ENCODE data around the gene AGAP5. TPM values are rescaled to one million over a fixed set of nuclear protein-coding genes. Genes with fewer than 3 reads are reported as not detected.
"Not testable (repeated sequence)": the region's sequence is repeated elsewhere in the genome, so short reads cannot be mapped to it uniquely, and the experiment has no call there.

AGAP5 gene
- total RNA-seq, 1 donor from 2014 or later: 1.0 TPM

DNA sequence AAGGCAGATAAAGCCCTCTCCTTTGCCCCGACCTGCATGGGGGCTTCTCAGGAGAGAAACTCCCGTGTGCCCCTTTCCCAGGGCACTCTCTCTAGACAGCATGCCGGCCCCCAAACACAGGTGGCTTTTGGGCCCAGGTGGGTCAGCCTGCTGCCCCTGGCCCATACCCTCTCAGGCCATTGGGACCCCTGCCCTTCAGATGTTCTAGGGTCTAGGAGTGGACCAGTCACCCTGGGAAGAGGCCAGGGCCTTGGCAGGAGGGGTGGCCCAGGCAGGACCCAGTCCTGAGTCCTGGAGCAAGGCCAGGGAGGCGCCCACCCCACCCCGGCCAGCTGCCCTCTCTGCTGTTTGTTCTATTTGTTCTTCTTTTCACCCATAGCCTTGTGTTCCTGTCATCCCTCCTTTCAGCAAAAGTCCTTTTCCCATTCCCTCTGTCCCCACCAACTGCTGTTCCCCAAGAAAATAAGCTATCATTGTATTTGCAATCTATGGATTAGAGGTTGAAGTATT, 36.9 kb upstream of the AGAP5 start:
- no peak overlapping the region for H3K4me3 ChIP-seq (ENCODE audit: low read depth, low read length)
- TF ChIP-seq, protein P1, sequence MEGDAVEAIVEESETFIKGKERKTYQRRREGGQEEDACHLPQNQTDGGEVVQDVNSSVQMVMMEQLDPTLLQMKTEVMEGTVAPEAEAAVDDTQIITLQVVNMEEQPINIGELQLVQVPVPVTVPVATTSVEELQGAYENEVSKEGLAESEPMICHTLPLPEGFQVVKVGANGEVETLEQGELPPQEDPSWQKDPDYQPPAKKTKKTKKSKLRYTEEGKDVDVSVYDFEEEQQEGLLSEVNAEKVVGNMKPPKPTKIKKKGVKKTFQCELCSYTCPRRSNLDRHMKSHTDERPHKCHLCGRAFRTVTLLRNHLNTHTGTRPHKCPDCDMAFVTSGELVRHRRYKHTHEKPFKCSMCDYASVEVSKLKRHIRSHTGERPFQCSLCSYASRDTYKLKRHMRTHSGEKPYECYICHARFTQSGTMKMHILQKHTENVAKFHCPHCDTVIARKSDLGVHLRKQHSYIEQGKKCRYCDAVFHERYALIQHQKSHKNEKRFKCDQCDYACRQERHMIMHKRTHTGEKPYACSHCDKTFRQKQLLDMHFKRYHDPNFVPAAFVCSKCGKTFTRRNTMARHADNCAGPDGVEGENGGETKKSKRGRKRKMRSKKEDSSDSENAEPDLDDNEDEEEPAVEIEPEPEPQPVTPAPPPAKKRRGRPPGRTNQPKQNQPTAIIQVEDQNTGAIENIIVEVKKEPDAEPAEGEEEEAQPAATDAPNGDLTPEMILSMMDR (conservative IDR thresholded peaks at IDR 0.05; ENCODE audit: low read depth, low read length): no peak
- no peak for DNase-seq (ENCODE audit: low read depth)

DNA sequence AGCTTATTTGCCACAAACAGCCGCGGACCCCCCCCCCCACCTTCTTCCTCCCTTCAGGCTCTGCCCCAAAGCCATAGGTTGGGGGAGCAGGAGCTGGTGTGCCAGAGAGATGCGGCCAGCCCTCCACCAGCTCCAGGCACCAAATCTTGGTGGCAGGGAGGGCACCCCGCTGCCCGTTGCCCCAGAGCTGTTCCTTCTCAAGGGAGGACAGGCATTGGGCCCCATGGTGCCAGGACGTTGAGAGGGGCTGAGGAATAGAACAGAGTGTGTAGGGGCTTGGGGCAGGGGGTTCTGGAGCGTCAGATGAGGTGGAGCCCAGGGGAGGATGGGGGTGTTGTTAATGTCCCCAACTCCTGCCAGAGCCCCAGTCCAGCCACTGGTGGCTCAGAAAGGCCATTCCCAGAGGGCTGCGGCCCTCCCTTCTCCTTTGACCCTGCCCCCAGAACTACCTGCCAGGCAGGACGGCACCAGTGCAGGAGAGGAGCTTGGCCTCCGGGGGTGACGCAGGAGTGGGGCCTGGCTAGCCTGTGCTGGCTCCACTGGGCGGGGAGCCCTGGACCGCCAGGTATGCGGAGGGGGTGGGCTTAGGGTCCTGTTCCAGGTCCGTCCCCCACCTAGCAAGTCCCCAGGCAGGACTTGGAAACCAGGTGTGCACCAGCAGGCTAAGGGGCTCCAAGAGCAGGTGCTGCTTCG, 36.3 kb upstream of the AGAP5 start:
- no peak for DNase-seq (ENCODE audit: low read depth)
- TF ChIP-seq, protein P1 (conservative IDR thresholded peaks at IDR 0.05; ENCODE audit: low read depth, low read length): no peak
- no peak overlapping the region for H3K4me3 ChIP-seq (ENCODE audit: low read depth, low read length)

DNA sequence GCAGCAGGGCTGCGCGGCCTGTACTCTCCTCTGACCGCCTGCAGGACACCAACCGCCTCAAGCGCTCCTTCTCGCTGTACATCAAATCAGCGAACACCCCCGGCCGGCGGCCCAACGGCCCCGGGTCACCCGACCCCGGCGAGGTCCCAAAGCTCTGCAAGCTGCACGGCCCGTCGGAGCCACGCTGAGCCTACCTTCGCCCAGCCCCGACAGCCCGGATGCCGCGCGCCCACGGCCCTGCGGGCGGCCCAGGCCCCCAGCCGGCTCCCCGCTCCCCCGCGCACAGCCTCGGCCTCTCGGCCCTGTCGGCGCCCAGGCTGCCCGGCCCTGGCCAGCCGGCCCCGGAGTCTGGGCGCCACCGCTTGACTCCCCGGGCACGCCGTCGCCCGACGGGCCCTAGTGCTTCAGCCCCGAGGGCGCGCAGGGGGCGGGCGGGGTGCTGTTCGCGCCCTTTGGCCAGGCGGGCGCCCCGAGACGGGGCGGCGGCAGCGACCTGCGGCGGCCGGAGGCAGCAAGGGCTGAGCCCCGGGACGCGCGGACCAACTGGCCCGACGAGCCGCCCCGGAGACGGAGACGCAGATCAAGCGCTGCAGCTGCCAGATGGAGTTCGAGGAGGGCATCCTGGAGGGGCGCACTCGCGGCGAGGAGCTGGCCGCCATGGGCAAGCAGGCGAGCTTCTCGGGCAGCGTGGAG, 35.2 kb upstream of the AGAP5 start:
- DNase-seq (ENCODE audit: low read depth): no peak
- H3K4me3 ChIP-seq (ENCODE audit: low read depth, low read length): no peak overlapping the region
- TF ChIP-seq, protein P1 (conservative IDR thresholded peaks at IDR 0.05; ENCODE audit: low read depth, low read length): no peak

DNA sequence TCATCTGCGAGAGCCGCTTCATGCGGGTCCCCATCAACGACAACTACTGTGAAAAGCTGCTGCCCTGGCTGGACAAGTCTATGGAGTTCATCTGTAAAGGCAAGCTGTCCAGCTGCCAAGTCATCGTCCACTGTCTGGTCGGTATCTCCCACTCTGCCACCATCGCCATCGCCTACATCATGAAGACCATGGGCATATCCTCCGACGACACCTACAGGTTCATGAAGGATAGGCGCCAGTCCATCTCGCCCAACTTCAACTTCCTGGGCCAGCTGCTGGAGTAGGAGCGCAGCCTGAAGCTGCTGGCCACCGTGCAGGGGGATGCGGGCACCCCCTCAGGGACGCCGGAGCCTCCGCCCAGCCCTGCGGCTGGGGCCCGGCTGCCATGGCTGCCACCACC, 34.5 kb upstream of the AGAP5 start:
- H3K4me3 ChIP-seq (ENCODE audit: low read depth, low read length): no peak overlapping the region
- TF ChIP-seq, protein P1 (conservative IDR thresholded peaks at IDR 0.05; ENCODE audit: low read depth, low read length): no peak
- DNase-seq (ENCODE audit: low read depth): no peak

DNA sequence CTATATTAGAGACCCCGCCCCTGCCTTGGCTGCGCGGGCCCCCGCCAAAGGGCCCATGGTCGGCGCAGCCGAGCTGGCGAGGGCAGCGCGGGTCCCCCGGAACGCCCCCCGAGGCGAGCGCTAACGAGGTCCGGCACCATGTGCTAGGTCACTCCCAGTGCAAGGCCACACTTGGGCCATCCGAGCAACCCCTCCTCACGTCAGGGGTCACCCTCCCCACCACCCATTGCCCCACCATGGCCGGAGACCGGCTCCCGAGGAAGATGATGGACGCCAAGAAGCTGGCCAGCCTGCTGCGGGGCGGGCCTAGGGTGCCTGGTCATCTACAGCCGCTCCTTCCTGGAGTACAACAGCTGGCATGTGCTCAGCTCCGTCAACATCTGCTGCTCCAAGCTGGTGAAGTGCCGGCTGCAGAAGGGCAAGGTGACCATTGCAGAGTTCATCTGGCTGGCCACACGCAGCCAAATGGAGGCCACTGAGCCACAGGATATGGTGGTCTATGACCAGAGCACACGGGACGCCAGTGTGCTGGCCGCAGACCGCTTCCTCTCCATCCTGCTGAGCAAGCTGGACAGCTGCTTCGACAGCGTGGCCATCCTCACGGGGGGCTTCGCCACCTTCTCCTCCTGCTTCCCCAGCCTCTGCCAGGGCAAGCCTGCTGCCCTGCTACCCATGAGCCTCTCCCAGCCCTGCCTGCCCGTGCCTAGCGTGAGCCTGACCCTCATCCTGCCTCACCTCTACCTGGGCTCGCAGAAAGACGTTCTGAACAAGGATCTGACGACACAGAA, 33.9 kb upstream of the AGAP5 start:
- peak overlapping the region; percentile 99 for H3K4me3 ChIP-seq (ENCODE audit: low read depth, low read length)
- TF ChIP-seq, protein P1 (conservative IDR thresholded peaks at IDR 0.05; ENCODE audit: low read depth, low read length): no peak
- DNase-seq (ENCODE audit: low read depth): no peak

DNA sequence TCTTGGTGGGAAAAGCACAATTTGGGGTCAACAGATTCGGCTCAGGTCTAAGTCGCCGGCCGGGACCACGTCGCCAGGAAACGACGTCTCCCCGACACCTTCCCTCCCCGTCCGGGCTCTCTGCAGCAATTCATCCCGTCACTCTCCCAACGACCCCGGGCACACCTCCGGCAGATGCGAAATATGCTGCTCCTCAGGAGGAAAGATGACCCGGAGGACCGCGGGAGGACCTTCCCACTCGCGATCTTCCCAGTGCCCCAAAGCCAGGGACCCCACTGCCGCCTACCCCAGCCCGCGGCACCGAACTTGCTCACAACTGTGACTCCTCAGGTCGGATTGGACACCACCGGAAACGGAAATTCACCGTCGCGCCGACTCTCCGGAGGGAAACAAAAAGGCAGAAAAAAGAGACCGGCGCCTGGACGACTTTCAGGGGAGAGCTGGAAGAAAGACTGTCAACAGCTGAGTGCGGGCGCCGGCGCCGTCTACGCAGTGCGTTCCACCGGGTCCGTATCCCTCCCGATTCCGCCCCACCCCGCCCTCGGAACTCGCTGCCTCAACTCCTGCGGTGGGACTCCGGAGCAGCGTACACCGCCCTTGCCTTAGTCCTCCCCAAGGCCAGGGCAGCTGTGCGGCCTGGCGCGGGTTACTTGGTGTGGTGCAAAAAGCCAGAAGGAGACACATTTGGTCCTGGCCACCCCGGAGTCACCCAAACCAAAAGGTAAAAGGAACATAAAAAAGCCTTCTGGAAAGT, 32.4 kb upstream of the AGAP5 start:
- peak overlapping the region; percentile 99 for H3K4me3 ChIP-seq (ENCODE audit: low read depth, low read length)
- TF ChIP-seq, protein P1 (conservative IDR thresholded peaks at IDR 0.05; ENCODE audit: low read depth, low read length): no peak
- DNase-seq (ENCODE audit: low read depth): peak; percentile 59

DNA sequence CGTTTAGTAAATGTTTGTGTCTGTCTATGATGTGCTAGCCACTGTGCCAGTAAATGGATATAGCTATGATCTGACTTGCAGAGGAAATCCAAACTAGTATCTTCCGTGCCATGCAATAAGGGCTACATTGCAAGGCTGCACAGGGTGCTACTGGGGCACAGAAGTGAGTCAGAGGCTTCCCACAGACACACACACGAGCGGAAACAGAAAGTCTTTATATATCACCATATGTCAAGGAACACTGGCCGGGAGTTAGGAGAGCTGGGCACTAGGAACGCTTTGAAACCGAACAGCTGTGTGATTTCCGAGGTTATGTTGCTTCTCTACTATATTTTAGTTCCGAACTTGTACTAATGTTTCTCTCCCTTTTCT, 31.9 kb upstream of the AGAP5 start:
- not testable (repeated sequence) for DNase-seq (ENCODE audit: low read depth)
- H3K4me3 ChIP-seq (ENCODE audit: low read depth, low read length): peak overlapping the region; percentile 99

All from epithelial cell of proximal tubule (primary cell).